Midbrain (tissue), 1 donor: Measurements from ENCODE around the gene TRIM33.
A peak's percentile ranks its signal among the peaks of the same experiment; 100 is the strongest.

Experiments used
- DNase-seq: peaks from one replicate; lab custom pipeline; 2025; lab: John Stamatoyannopoulos, UW

The TRIM33 gene

GRCh38 chr1:114511032-114511785 lies at the start of gene TRIM33:
TSS of gene TRIM33 (minus strand) at chr1:114511203. CDS start at chr1:114511076, 127 bp downstream.
- DNase-seq: peak; percentile 96

- DNase-seq: no peak
These were observed 48.4 kb upstream of the TRIM33 start for GRCh38 chr1:114559356-114559755.

- peak; percentile 6 for DNase-seq
These were observed 47.5 kb upstream of the TRIM33 start for GRCh38 chr1:114558544-114558943.

- DNase-seq: no peak
These were observed 43.6 kb upstream of the TRIM33 start for GRCh38 chr1:114554577-114554976.

- no peak for DNase-seq
These were observed 41.2 kb upstream of the TRIM33 start for GRCh38 chr1:114552106-114552639.

GRCh38 chr1:114551400-114551799 lies 40.4 kb upstream of the TRIM33 start:
- DNase-seq: no peak

- DNase-seq: no peak
These were observed 39.3 kb upstream of the TRIM33 start for GRCh38 chr1:114550336-114550735.

- no peak for DNase-seq
These were observed 38.1 kb upstream of the TRIM33 start for GRCh38 chr1:114549137-114549536.

- DNase-seq: no peak
These were observed 36.1 kb upstream of the TRIM33 start for GRCh38 chr1:114547076-114547475.

- no peak for DNase-seq
These were observed 34.8 kb upstream of the TRIM33 start for GRCh38 chr1:114545796-114546195.

GRCh38 chr1:114545315-114545714 lies 34.3 kb upstream of the TRIM33 start:
- no peak for DNase-seq

GRCh38 chr1:114540821-114541220 lies 29.8 kb upstream of the TRIM33 start:
- DNase-seq: no peak

GRCh38 chr1:114540272-114540671 lies 29.3 kb upstream of the TRIM33 start:
- no peak for DNase-seq

GRCh38 chr1:114536043-114536442 lies 25.0 kb upstream of the TRIM33 start:
- DNase-seq: no peak

- DNase-seq: no peak
These were observed 24.4 kb upstream of the TRIM33 start for GRCh38 chr1:114535401-114535800.

GRCh38 chr1:114531094-114531493 lies 20.1 kb upstream of the TRIM33 start:
- DNase-seq: no peak

GRCh38 chr1:114530224-114530623 lies 19.2 kb upstream of the TRIM33 start:
- no peak for DNase-seq

- DNase-seq: no peak
These were observed 13.9 kb upstream of the TRIM33 start for GRCh38 chr1:114524944-114525343.

GRCh38 chr1:114522264-114522575 lies 11.2 kb upstream of the TRIM33 start:
- DNase-seq: no peak

- DNase-seq: no peak
These were observed 10.6 kb upstream of the TRIM33 start for GRCh38 chr1:114521396-114522263.

GRCh38 chr1:114517348-114517747 lies 6.3 kb upstream of the TRIM33 start:
- no peak for DNase-seq

- no peak for DNase-seq
These were observed 1.7 kb upstream of the TRIM33 start for GRCh38 chr1:114512595-114513280.
